Stimulated activated CD8-positive, alpha-beta memory T cell treated with anti-CD3 and anti-CD28 coated beads, Interleukin-7, amount 100 ng/mL, for 24 hours (primary cell): ENCODE data around the gene HPSE2.
"Not testable (repeated sequence)": the region's sequence is repeated elsewhere in the genome, so short reads cannot be mapped to it uniquely, and the experiment has no call there.

Source experiments
- DNase-seq: peaks from one replicate; pipeline ENCODE4 v3.0.0-alpha.2; 2020; ENCODE audit warnings: low read depth

HPSE2 gene

DNA sequence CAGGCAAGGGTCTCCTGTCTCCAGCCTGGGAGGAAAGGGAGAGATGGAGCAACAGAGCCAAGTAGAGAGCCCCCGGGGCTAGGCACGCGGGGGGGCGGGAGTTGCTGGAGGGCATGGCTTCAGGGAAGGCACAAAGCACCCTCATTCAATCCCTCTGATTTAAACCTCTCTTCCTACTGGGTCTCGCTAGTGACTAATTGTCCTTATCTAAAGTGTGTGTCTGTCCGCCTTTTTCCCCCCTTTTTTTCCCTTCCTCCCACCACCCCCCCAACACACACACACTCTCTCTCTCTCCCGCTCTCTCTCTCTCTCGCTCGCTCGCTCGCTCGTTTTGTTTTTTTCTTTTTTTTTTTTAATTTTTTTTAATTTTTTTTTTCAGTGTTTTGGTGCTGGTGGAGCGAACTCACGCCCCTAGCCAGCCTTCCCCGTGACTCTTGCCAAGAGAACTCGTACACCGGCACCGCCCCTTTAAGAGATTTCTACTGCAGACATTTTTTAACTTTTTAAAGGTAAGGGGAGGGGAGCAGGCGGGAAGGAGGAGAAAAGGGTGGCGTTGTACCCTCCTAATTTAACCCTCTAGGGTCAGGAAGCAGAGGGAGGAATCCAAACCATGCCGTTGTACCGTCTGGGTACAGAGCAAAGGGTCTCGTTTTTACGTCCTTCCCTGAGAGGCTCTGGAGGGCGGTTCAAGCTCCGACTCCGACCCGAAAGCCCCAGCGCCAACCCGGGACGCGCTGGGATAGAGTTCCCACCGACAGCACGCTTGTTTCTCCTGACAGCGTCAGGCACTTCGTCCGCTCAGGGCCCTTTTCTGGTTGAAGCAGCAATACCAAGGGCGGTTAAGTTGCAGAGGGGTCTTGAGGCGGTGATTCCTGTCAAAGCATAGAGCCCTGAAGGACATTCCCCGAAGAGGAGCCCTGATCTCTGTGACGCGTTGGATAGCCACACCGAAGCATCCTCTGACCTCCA, at the start of gene HPSE2:
TSS of gene HPSE2 (minus strand) at position 195 of the 969 bp plus-strand sequence.
- no peak for DNase-seq

DNA sequence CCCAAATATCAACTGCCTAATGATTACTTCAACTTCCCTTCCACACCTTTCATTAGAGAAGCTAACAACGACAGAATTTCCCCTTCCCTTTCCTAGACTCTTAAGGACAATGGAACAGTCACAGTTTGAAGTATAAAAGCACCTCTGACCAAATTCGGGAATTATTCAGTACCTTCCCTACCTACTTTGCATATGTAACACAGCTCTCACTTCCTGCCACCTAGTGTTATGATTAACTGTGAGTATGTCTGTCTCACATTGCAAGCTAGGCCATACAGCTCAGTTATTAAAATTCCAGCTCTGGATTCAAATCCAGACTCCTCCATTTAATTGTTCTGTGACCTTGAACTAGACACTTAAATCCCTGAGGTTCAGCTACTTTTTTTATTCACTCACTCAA, 44.8 kb upstream of the HPSE2 start:
- DNase-seq: no peak

DNA sequence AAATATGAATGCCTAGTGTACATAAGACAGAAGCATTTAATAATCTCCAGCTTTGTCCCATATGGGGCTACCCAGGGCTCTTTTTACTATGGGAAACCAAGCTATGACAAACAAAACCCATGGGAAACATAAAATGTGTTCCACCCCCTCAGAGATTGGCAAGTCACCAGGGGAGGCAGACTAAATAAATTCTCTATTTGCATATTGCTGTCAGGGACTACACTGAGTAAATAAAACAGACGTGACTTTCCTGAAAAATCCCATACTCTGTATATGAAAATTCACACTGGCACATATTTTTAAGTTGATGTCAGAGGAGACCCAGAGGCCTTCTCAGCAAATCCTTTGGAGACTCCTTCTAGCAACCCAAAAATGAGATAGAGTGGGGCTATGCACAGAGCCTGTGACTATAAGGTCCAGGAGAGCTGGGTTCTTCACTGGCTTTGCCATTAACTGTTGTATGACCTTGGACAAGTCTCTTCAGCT, 44.0 kb upstream of the HPSE2 start:
- DNase-seq: no peak

DNA sequence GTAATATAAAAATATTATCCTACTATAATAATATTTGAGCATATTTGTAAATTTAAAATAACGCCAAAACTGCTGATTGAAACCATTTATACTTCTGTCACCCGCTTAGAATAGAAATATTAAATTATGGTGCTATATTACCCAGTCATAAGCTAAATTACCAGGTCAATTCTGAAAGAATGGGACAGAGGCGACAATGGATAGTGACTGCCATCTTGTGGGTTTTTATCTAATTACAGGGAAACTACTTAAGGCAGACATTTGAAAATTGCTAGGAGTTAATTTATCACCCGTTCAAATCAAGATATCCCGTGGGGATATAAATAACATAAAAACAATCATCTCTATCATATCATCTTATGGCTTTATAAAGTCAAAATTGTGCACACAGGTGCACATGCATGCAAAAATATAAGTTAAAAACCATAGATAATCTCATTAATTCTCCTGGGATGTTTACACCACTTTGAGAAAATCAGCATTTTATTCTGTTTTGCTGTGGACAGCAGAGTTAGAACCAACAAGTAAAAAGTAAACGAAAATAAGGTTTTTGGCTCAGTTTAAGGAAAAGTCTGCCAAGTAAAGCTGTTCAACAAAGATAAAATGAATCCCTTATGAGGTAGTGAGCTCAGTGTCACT, 41.3 kb upstream of the HPSE2 start:
- no peak for DNase-seq

DNA sequence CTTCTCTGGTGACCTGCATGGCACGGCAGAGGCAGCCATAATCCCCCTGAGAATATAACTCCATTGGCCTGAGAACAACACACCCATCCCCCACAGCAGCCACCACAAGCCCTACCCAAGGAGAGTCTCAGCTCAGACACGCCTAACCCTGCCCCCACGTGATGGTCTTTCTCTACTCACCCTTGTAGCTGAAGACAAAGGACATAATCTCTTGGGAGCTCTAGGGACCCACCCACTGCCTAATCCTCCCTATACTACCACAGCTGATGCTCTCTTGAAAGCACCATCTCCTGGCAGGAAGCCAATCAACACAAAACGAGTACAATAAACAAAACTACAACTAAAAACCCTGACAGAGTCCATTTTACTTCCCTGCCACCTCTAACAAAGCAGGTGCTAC, 30.7 kb upstream of the HPSE2 start:
- no peak for DNase-seq

DNA sequence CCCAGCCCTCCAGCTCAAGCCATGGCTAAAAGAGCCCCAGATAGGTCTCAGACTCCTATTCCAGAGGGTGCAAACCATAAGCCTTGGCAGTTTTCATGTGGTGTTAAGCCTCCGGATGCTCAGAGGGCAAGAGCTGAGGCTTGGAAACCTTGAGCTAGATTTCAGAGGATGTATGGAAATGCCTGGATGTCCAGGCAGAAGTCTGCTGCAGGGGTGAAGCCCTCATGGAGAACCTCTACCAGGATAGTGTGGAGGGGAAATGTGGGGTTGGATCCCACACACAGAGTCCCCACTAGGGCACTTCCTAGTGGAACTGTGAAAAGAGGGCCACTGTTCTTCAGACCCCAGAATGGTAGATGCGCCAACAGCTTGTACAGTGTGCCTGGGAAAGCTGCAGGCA, 13.2 kb upstream of the HPSE2 start:
- no peak for DNase-seq

DNA sequence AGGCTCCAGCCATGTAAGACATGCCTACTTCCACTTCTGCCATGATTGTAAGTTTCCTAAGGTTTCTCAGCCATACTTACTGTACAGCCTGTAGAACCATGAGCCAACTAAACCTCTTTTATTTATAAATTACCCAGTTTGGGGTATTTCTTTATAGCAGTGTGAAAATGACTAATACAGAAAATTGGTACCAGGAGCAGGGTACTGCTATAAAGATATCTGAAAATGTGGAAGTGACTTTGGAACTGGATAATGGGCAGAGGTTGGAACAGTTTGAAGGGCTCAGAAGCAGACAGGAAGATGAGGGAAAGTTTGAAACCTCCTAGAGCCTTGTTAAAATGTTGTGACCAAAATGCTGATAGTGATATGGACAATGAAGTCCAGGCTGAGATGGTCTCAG, 12.2 kb upstream of the HPSE2 start:
- not testable (repeated sequence) for DNase-seq

DNA sequence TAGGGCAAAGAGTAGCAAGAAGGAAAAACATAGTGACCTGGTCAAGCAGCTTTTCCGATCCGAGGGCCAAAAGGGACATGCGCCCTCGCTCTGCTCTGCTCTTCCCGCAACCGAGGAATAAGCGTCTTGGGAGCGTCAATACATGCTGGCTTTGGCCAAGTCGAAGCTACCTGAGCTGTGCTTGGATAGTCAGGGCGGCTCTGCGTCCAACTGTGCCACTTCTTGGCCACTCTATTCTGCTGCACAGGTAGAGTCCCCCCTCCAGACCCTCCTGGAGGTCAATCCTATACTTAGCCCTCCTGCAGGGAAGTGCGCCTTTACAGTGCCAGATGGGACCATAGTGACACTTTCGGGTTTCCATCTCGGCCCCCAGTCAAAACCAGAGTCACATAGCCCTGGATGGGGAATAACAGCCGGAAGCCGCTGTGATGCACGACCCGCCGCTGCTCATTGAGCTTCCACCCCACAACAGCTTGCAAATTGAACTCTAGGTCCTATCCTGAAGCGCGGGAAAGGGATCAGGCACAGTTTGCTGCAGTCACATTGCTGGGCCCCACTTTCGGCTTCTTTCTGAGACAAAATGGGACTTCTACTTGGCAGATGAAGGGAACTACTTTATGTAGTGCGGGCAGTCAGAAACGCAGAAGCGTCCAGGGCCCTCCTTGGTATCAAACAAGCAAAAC, 1.1 kb upstream of the HPSE2 start:
- DNase-seq: no peak

DNA sequence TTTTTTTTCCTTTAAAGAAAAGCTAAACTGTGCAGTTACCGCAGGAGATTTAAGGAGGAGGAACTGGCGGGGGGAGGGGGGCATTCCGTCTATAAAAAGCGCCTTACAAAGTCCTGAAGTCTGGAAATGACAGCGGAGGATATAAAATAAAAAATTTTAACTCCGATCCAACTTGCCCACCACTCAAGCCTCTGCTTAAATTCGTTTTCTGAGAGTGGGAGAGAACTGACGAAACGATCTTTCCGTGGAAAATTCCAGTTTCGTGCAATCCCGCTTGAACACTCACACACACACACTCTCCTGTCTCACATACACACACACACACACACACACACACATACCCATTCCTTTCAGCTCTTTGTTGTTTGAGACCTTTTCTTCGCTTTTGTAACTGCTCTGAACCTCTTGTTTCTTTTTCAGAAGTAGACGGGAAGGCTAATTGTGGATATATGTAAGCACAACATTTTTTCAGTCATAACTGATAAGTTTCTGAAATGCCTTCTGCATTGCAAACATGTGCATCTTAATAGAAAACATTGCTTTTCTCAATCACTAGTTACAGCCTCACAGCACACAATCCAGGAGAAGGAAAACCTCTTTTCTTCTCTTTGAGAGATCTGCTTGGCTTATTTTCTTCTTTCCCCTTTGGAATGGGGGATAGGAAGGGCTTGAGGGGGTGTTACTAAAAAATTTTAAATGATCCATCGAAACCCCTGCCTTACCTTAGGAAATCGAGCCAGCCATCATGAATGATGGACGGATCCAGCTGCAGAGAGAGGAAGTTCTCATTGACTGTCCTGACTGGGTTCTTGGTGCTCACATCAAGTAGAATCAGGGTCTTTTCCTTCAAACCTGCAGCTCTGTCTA, 628 bp downstream of the HPSE2 start:
- DNase-seq: no peak

DNA sequence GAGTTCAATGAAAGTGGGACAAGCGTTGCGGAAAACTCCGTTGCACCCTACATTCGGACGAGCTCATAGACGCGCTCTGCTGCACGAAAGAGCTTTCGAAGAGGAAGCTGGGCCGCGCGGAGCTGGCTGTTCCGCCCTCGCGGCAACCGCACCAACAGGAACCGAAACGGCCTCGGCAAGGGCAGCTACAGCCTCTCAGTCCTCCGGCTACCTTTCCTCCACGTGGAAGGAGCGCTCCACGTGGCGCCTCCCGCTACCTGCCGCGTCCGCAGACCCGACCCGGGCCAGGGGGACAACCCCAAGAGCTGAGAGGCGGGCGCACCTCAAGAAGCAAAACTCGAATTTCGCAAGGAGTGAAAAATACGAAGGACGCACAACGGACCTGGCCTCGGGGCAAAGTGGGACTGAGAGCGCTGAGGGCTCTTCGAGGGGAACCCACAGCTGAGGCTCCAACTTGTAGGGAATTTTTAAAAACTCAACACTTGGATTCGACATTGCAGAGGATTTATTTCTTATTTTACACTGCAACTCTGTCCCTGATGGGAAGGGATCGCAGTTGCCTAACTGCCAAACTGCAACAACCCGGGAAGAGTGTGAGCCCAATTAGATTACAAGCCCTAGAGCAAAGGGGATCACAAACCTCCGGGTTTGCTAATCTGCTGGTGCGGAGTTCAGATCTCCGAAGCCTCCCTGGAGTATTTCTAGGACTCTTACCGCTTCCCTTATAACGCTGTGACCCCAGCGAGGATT, 1.4 kb downstream of the HPSE2 start:
- DNase-seq: no peak

DNA sequence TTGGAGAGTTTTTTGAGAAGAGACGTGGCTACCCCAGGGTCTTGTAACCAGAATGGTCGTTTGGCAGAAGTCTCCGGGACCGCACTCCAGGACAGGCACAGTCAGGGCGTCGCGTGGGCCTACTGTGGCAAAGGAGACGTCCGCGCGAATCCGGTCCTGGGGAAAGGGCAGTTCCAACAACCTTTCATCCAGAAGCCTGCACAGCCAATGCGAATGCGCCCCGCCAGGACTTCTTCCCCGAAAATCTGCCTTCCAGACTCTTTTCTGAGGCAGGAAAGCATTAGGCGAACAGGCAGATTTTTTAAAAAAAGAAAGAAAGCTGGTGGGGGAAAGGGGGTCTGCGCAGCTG, 2.0 kb downstream of the HPSE2 start:
- no peak for DNase-seq

DNA sequence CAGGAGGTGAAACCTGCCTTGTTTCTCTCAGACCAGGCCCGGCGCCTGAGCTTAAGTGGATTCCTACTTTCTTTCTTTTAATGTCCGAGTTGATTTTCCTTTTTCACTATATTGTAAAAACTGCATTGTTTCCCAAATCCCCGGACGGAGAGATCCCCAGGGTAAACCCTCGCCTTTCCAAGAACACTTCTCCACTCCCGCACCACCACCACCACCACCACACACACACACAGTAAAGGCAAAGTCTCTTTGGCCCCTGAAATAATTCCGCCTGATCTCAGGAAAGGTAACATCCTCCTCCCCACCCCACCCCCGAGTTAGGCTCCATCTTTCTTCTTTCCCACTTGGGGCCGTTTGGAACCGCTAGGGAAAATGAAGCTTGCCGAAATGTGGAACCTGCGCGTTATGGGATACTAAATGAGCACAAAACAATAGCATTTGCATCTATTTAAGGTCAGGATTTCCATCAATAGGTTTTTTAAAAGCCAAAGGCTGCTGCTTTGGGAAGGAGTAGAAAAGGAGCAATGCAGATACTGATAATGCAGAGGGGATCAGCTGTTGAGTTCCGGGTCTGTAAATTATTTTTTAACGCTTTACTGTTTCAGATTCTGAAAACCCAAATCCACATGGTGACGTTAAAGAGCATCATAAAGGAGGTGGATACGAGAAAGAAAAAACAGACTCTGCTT, 2.5 kb downstream of the HPSE2 start:
- DNase-seq: no peak

DNA sequence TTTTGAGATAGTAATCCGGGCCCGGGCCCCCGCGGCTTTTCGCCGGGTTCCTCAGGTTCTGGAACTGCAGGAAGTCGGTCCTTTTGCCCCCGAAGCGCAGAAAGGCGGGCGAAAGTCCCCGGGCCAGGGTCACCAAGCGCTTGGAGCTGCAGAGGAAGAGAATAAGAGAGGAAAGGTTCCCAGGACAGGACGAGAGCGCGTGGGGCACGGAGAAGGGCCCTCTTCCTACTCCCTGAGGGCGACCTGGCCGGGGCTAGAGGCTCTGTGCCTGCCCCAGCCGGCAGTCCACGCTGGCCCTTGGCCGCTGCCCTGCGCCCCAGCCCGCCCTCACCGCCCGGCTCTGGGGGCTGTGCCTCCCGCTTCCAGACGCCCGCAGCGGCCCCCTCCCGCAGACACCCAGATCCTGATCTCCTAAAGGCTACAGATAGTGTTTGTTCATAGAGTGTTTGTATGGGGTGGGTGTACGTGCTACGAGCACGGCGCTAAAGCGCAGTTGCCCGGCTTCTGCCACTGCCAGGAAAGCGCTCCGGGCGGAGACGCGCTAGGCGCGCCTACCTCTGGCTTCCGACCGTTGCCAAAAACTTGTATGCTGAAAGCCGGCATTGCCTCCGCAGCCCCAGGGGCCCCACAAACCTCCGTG, 3.2 kb downstream of the HPSE2 start:
- no peak for DNase-seq

DNA sequence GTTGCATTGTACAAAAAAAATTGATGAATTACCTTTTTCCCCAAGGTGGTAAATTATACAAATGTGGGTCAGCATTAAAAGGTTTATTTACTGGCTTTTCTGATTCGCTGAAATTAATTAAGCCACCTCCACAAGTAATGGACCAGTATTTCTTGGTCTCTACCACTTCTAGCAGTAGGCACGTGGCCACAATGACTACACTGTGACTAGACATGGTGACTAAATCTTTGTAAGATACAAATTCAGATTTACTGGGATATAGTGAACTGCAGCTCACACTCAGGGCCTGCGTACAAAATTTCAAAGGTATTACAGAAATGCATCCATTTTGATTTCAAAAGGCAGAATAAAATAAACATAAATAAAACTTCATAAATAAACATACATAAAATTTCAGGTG, 10.9 kb downstream of the HPSE2 start:
- no peak for DNase-seq

DNA sequence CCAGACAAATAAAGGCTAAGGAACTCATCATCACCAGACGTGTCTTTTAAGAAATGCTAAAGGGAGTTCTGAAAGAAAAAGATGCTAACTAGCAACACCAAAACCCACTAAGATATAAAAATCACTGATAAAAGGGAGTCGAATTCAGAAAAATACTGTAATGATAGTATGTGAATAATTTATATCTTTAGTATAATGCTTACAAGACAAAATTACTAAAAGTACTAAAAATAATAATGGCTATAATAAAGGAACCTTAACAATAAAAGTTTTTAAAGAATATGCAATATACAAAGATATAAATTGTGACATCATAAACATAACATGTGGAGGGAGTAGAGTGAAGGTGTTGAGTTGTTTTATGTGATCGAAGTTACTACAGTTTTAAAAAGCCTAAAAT, 28.3 kb downstream of the HPSE2 start:
- DNase-seq: no peak

DNA sequence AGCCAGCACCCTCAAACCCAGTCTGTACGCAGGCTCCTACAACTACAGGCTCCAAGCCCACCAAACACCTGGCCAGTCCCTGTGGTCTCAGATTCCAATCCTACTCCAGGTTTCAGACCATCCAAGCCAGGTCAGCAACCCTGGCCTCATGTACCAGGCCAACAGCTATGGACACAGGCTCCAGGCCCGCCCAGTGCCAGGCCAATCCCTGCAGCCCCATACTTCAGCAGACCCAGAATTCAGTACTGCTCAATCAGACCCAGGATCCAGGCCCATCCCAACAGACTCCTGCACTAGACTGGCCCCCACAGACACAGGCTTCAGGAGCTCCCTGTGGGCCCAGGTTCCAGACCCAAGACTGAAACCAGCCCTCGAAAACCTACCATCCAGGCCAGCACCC, 32.3 kb downstream of the HPSE2 start:
- no peak for DNase-seq

DNA sequence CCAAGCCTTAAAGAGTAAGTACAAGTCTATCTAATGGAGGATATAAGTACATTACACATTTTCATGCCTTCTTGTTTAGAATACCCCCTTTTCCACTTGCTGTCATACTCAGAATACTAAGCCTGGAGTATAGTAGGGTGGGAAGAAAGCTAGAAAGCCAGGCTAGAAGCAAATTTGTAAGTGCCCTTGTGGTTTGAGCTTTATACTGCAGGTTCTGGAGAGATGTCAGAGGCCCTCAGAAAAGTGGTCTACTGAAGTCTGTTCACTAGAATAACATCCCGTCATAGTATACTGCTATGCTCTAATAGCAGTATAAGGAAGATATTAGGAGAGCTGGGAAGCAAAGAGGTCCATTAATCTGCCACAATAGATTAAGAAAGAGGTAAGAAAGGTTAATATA, 62.7 kb downstream of the HPSE2 start:
- no peak for DNase-seq

DNA sequence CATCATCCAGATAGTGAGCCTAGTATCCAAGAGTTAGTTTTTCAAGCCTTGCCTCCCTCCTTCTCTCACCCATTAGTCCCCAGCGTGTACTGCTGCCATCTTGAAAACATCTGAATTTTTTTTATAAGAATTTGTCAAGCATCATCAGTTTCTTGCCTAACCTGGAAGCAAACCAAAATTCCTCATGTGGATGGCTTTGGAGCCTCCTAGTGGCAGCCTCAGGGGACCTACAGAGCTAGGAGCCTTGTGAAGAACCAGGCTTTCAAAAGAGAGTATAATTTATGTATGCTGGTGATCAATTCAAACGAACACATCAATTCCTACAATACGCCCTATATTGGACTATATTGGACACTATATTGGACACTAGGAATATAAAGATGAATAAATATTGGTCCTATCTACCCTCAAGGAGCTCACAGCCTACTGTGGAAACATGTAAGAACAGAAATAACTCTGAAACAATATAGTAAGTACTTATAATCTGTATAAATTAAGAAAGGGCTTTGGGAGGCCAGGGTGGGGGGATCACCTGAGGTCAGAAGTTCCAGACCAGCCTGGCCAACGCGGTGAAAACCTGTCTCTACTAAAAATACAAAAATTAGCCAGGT, 63.4 kb downstream of the HPSE2 start:
- no peak for DNase-seq

DNA sequence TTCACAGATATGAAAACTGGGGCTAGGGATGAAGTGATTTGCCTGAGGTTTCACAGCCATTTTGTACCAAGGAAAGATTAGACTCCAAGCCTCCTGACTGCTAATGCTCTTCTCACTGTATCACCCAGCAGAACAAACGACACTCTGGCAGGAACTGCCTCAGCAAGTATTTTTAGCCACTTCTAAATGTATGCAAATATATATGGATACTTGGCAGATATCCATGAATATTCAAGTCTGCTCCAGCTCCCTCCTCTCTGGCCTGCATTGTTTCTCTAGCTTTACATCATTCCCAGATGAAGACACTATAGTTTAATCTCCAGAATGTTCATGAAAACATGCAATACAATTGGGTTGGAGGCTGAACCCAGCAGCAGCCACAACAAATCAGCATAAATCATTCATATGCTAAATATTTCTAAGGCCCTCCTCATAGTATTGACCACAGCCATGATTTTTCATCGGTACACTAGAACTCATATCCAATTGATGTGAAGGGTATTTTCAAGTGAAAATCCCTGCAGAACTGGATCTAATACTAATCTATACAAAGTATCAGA, 65.5 kb downstream of the HPSE2 start:
- no peak for DNase-seq
